ENCODE data around the gene ATRNL1. TPM values are rescaled to one million over a fixed set of nuclear protein-coding genes. Genes with fewer than 3 reads are reported as not detected.

Gene ATRNL1
- total RNA-seq, 1 experiment from 2014 or later = not detected

DNA sequence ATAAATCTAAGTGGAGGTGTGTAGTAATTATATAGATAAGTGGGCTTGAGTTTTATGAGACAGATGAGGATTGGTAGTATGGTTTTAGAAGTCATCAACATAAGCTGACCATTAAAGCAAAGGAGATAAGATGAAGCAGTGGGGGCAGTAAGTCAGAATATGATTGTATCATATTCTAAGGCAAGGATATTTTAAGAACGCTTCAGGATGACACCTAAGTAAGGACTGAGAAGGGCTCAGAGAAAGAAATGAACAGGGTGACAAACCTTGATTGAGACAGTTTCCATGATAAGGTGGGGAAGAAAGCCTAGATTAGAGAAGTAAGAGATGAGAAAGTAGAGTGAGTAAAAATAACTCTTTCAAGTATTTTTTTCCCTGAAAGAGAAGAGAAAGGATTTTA is 567.2 kb downstream of the ATRNL1 start:
- H3K9me3 Mint-ChIP-seq (ENCODE audit: unreplicated experiment) = no peaks in the 10 kb centered on the region
- no peaks in the 10 kb centered on the region for H3K27me3 ChIP-seq (replicated peaks; ENCODE audit: control insufficient read depth, insufficient read depth, low read length)
- no peak overlapping the region for H3K27ac Mint-ChIP-seq (ENCODE audit: unreplicated experiment)
- H3K36me3 Mint-ChIP-seq (ENCODE audit: insufficient read depth, unreplicated experiment) = no peaks in the 10 kb centered on the region
- no peaks in the 10 kb centered on the region for H3K4me1 Mint-ChIP-seq (ENCODE audit: low read depth, unreplicated experiment)
- intact Hi-C loops (cut with micrococcal nuclease; ENCODE audit: unreplicated experiment) = no loop called here
- H3K27me3 Mint-ChIP-seq (ENCODE audit: insufficient read depth, unreplicated experiment) = no peaks in the 10 kb centered on the region
- H3K4me3 Mint-ChIP-seq (ENCODE audit: unreplicated experiment) = no peak overlapping the region
- H3K9me3 ChIP-seq = no peaks in the 10 kb centered on the region
- H3K36me3 ChIP-seq (ENCODE audit: control insufficient read depth, insufficient read depth, low read length) = no peaks in the 10 kb centered on the region
- ChIA-PET CTCF (no interaction called here), POLR2A (no interaction called here)
- TF ChIP-seq, protein P1, sequence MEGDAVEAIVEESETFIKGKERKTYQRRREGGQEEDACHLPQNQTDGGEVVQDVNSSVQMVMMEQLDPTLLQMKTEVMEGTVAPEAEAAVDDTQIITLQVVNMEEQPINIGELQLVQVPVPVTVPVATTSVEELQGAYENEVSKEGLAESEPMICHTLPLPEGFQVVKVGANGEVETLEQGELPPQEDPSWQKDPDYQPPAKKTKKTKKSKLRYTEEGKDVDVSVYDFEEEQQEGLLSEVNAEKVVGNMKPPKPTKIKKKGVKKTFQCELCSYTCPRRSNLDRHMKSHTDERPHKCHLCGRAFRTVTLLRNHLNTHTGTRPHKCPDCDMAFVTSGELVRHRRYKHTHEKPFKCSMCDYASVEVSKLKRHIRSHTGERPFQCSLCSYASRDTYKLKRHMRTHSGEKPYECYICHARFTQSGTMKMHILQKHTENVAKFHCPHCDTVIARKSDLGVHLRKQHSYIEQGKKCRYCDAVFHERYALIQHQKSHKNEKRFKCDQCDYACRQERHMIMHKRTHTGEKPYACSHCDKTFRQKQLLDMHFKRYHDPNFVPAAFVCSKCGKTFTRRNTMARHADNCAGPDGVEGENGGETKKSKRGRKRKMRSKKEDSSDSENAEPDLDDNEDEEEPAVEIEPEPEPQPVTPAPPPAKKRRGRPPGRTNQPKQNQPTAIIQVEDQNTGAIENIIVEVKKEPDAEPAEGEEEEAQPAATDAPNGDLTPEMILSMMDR (IDR thresholded peaks at IDR 0.05; ENCODE audit: insufficient read depth in 1 of 2, low read depth in 1 of 2, low read length in 1 of 2, severe bottlenecking in 1 of 2, unreplicated experiment in 1 of 2) = no peak
- no peak overlapping the region for H3K4me3 ChIP-seq (ENCODE audit: low read depth, low read length)
- BruUV-seq (replicated peaks) = no TSS peak
- no peaks in the 10 kb centered on the region for H3K4me1 ChIP-seq
- no peak for DNase-seq

DNA sequence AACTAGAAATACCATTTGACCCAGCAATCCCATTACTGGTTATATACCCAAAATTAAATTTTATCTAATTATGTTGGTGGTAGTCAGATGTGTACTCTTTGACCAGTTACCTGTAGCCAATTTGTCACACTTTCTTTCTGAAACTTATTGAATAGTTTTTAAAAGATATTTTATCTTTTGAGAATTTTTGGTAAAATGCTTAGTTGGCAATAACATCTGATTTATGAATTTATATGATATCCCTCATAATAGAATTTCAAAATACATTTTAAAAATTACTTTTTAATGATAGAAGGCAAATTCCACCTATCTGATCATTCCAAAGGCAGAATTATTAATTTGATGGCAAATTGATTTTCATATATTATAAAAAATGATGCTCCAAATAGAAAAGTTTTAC is 569.3 kb downstream of the ATRNL1 start:
- CTCF ChIA-PET = no interaction called here
- Mint-ChIP-seq H3K9me3 (ENCODE audit: unreplicated experiment) (no peaks in the 10 kb centered on the region), H3K27ac (ENCODE audit: unreplicated experiment) (no peak overlapping the region), H3K4me1 (ENCODE audit: low read depth, unreplicated experiment) (no peaks in the 10 kb centered on the region), H3K4me3 (ENCODE audit: unreplicated experiment) (no peak overlapping the region), H3K27me3 (ENCODE audit: insufficient read depth, unreplicated experiment) (no peaks in the 10 kb centered on the region), H3K36me3 (ENCODE audit: insufficient read depth, unreplicated experiment) (no peaks in the 10 kb centered on the region)
- POLR2A ChIA-PET = no interaction called here
- intact Hi-C loops (cut with micrococcal nuclease; ENCODE audit: unreplicated experiment) = no loop called here
- no peak for DNase-seq
- no peaks in the 10 kb centered on the region for H3K9me3 ChIP-seq
- no peaks in the 10 kb centered on the region for H3K36me3 ChIP-seq (ENCODE audit: control insufficient read depth, insufficient read depth, low read length)
- no peak overlapping the region for H3K4me3 ChIP-seq (ENCODE audit: low read depth, low read length)
- H3K27me3 ChIP-seq (replicated peaks; ENCODE audit: control insufficient read depth, insufficient read depth, low read length) = no peaks in the 10 kb centered on the region
- no TSS peak for BruUV-seq (replicated peaks)
- TF ChIP-seq, protein P1 (IDR thresholded peaks at IDR 0.05; ENCODE audit: insufficient read depth in 1 of 2, low read depth in 1 of 2, low read length in 1 of 2, severe bottlenecking in 1 of 2, unreplicated experiment in 1 of 2) = no peak
- H3K4me1 ChIP-seq = no peaks in the 10 kb centered on the region

DNA sequence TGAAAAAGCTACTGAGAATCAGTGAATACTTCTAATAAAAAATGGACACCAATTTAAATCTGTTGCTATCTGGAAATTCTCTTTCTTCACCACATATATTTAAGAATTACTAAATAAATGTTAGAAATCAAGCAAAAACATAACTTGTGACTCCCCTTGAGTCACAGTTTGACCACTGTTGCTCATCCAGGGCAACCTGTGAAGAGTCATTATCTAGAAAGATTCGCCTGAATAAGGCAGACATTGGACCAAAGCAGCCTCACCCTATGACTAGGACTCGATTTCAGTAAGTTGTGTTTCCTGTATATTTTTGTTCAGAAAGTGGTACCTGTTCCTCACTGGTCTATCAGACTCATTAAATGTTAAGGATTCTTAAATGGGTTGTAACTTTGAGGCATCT is 572.4 kb downstream of the ATRNL1 start:
- no peak overlapping the region for H3K27ac Mint-ChIP-seq (ENCODE audit: unreplicated experiment)
- no peaks in the 10 kb centered on the region for H3K4me1 ChIP-seq
- H3K4me3 ChIP-seq (ENCODE audit: low read depth, low read length) = no peak overlapping the region
- H3K9me3 Mint-ChIP-seq (ENCODE audit: unreplicated experiment) = no peaks in the 10 kb centered on the region
- CTCF ChIA-PET = no interaction called here
- no peaks in the 10 kb centered on the region for H3K27me3 ChIP-seq (replicated peaks; ENCODE audit: control insufficient read depth, insufficient read depth, low read length)
- no peaks in the 10 kb centered on the region for H3K27me3 Mint-ChIP-seq (ENCODE audit: insufficient read depth, unreplicated experiment)
- no peaks in the 10 kb centered on the region for H3K36me3 ChIP-seq (ENCODE audit: control insufficient read depth, insufficient read depth, low read length)
- no peak for DNase-seq
- H3K9me3 ChIP-seq = no peaks in the 10 kb centered on the region
- POLR2A ChIA-PET = no interaction called here
- TF ChIP-seq, protein P1 (IDR thresholded peaks at IDR 0.05; ENCODE audit: insufficient read depth in 1 of 2, low read depth in 1 of 2, low read length in 1 of 2, severe bottlenecking in 1 of 2, unreplicated experiment in 1 of 2) = no peak
- intact Hi-C loops (cut with micrococcal nuclease; ENCODE audit: unreplicated experiment) = no loop called here
- BruUV-seq (replicated peaks) = no TSS peak
- H3K36me3 Mint-ChIP-seq (ENCODE audit: insufficient read depth, unreplicated experiment) = no peaks in the 10 kb centered on the region
- H3K4me3 Mint-ChIP-seq (ENCODE audit: unreplicated experiment) = no peak overlapping the region
- H3K4me1 Mint-ChIP-seq (ENCODE audit: low read depth, unreplicated experiment) = no peaks in the 10 kb centered on the region

Data from Caco-2 (cell line).